Natural killer cell (primary cell): ENCODE data around the gene MTR. TPM values are rescaled to one million over a fixed set of nuclear protein-coding genes. Genes with fewer than 3 reads are reported as not detected.

ENCODE experiments used
- ATAC-seq, 3 donors: fragments of 150-1000 bp in 2 of 3; fragments of 200-7000 bp in 1 of 3; cut with Tn5 transposase; 1 replicate in 1 of 3; 2 replicates in 2 of 3; pipeline ENCODE4 v1.10.0; 2021; ENCODE audit warnings: mild to moderate bottlenecking in 2 of 3, moderate library complexity in 2 of 3
- DNase-seq, 2 donors: peaks; one replicate each; pipeline versions ENCODE4 v3.0.0 to v3.0.0-alpha.2; 2013 to 2021; ENCODE audit warnings: mixed read lengths in 1 of 2
- H3K27ac ChIP-seq: one replicate; pipeline ENCODE4 v1.5.1; 2013; ENCODE audit warnings: mild to moderate bottlenecking, low read length
- H3K27me3 ChIP-seq: one replicate; pipeline ENCODE4 v1.6.1; 2013; ENCODE audit warnings: low read length; ENCODE audit not compliant: control insufficient read depth, insufficient read depth
- H3K36me3 ChIP-seq: one replicate; pipeline ENCODE4 v1.6.1; 2013; ENCODE audit warnings: low read length; ENCODE audit not compliant: control insufficient read depth, insufficient read depth
- H3K4me1 ChIP-seq: one replicate; pipeline ENCODE4 v1.6.1; 2013; ENCODE audit warnings: low read length; ENCODE audit not compliant: control insufficient read depth, insufficient read depth
- H3K4me3 ChIP-seq: one replicate; pipeline ENCODE4 v1.5.1; 2013; ENCODE audit warnings: low read length
- H3K9me3 ChIP-seq: one replicate; pipeline ENCODE4 v1.6.1; 2013; ENCODE audit warnings: low read length; ENCODE audit not compliant: control insufficient read depth, insufficient read depth
- H3K27ac Mint-ChIP-seq, 2 donors: one replicate each; pipeline ENCODE4 v1.8.0; 2022; ENCODE audit warnings: mild to moderate bottlenecking in 2 of 2, mixed read lengths in 2 of 2, moderate library complexity in 1 of 2
- H3K27me3 Mint-ChIP-seq, 2 donors: one replicate each; pipeline ENCODE4 v1.8.0; 2022; ENCODE audit warnings: low read depth in 2 of 2, mixed read lengths in 2 of 2
- H3K36me3 Mint-ChIP-seq: one replicate; pipeline ENCODE4 v1.8.0; 2022; ENCODE audit warnings: mixed read lengths
- H3K4me1 Mint-ChIP-seq, 2 donors: one replicate each; pipeline ENCODE4 v1.8.0; 2022; ENCODE audit warnings: mixed read lengths in 2 of 2
- H3K4me3 Mint-ChIP-seq: one replicate; pipeline ENCODE4 v1.8.0; 2022; ENCODE audit warnings: mild to moderate bottlenecking, moderate library complexity, mixed read lengths
- H3K9me3 Mint-ChIP-seq, 2 donors: one replicate each; pipeline ENCODE4 v1.8.0; 2022; ENCODE audit warnings: mixed read lengths in 2 of 2
- CTCF ChIP-seq: fragments of 200-600 bp; IDR thresholded peaks from one replicate; pipeline ENCODE4 v1.8.0; 2022; ENCODE audit warnings: antibody characterized with exemption
- WGBS: methylation state at CpG from one replicate; pipeline ENCODE4 v1.1.7; 2013; ENCODE audit warnings: missing lambda C conversion rate; ENCODE audit not compliant: insufficient coverage; 5-methylcytosine and 5-hydroxymethylcytosine counted together
- intact Hi-C: fragments of 100-400 bp; cut with micrococcal nuclease; formaldehyde crosslinking; loops from one replicate; pipeline ENCODE4 v1.14.2; 2022
- total RNA-seq, 4 donors: library from RNA; stranded (reverse); fragments of 120-200 nt in 1 of 4; gene quantifications; one replicate each; pipeline versions ENCODE4 v1.2.3 to v1.2.4, GENCODE V29; 2013 to 2022

Gene MTR
- total RNA-seq, 3 donors from 2014 or later (not counting 1 experiment from before 2014, with no cell fraction given): 28.4 to 41.1 (median 38.4) TPM

GRCh38 chr1:236748268-236748870 is 46.7 kb upstream of the MTR start:
- Histone ChIP-seq H3K4me3 (no peak overlapping the region), H3K27me3 (no peaks in the 10 kb centered on the region), H3K36me3 (no peaks in the 10 kb centered on the region), H3K4me1 (no peaks in the 10 kb centered on the region), H3K9me3 (no peaks in the 10 kb centered on the region), H3K27ac (no peak overlapping the region)
- ATAC-seq (no peak), DNase-seq (no peak)
- Mint-ChIP-seq H3K4me3 (no peak overlapping the region), H3K36me3 (no peaks in the 10 kb centered on the region), H3K27me3 (peaks cover 0 to 6% of the 10 kb centered on the region in 2 donors), H3K27ac (no peak overlapping the region), H3K4me1 (no peaks in the 10 kb centered on the region), H3K9me3 (no peaks in the 10 kb centered on the region)
- 76% methylated on average over 5 of the region's 5 CpGs for WGBS
- intact Hi-C loops: no loop called here
- no peak for TF ChIP-seq CTCF

- H3K9me3 Mint-ChIP-seq: no peaks in the 10 kb centered on the region
- ATAC-seq: no peak
- H3K4me1 Mint-ChIP-seq: no peaks in the 10 kb centered on the region
- no peak overlapping the region for H3K27ac Mint-ChIP-seq
- no peak overlapping the region for H3K4me3 Mint-ChIP-seq
- Histone ChIP-seq H3K4me1 (no peaks in the 10 kb centered on the region), H3K4me3 (no peak overlapping the region), H3K27ac (no peak overlapping the region), H3K36me3 (no peaks in the 10 kb centered on the region), H3K9me3 (no peaks in the 10 kb centered on the region), H3K27me3 (no peaks in the 10 kb centered on the region)
- no peaks in the 10 kb centered on the region for H3K36me3 Mint-ChIP-seq
- H3K27me3 Mint-ChIP-seq: peaks cover 7 to 9% of the 10 kb centered on the region in 2 donors
- no peak for TF ChIP-seq CTCF
- no peak for DNase-seq
- intact Hi-C loops: no loop called here
- WGBS: 78% methylated on average over 1 of the region's 3 CpGs
Measured at GRCh38 chr1:236750928-236751327, 44.2 kb upstream of the MTR start.

GRCh38 chr1:236751385-236751784 is 43.7 kb upstream of the MTR start:
- WGBS: 85% methylated on average over 16 of the region's 16 CpGs
- Histone ChIP-seq H3K27me3 (no peaks in the 10 kb centered on the region), H3K27ac (no peak overlapping the region), H3K4me1 (no peaks in the 10 kb centered on the region), H3K36me3 (no peaks in the 10 kb centered on the region), H3K9me3 (no peaks in the 10 kb centered on the region), H3K4me3 (no peak overlapping the region)
- Mint-ChIP-seq H3K36me3 (no peaks in the 10 kb centered on the region), H3K4me1 (no peaks in the 10 kb centered on the region), H3K27me3 (peaks cover 7 to 9% of the 10 kb centered on the region in 2 donors), H3K4me3 (no peak overlapping the region), H3K9me3 (no peaks in the 10 kb centered on the region), H3K27ac (no peak overlapping the region)
- intact Hi-C loops: no loop called here
- DNase-seq (no peak), ATAC-seq (no peak)
- TF ChIP-seq CTCF: no peak

GRCh38 chr1:236751935-236752334 is 43.2 kb upstream of the MTR start:
- H3K27ac Mint-ChIP-seq: no peak overlapping the region
- Histone ChIP-seq H3K36me3 (no peaks in the 10 kb centered on the region), H3K27ac (no peak overlapping the region), H3K27me3 (no peaks in the 10 kb centered on the region), H3K4me3 (no peak overlapping the region), H3K4me1 (no peaks in the 10 kb centered on the region), H3K9me3 (no peaks in the 10 kb centered on the region)
- H3K4me1 Mint-ChIP-seq: no peaks in the 10 kb centered on the region
- no peak for ATAC-seq
- no peak overlapping the region for H3K4me3 Mint-ChIP-seq
- TF ChIP-seq CTCF: no peak
- no peaks in the 10 kb centered on the region for H3K36me3 Mint-ChIP-seq
- WGBS: 83% methylated on average over 4 of the region's 4 CpGs
- intact Hi-C loops: no loop called here
- H3K9me3 Mint-ChIP-seq: no peaks in the 10 kb centered on the region
- DNase-seq: no peak
- peaks cover 7 to 9% of the 10 kb centered on the region in 2 donors for H3K27me3 Mint-ChIP-seq
